ENCODE measurements around the gene CREB3L2.
A peak's percentile ranks its signal among the peaks of the same experiment; 100 is the strongest.
"Not testable (repeated sequence)": the region's sequence is repeated elsewhere in the genome, so short reads cannot be mapped to it uniquely, and the experiment has no call there.

Gene CREB3L2

DNA sequence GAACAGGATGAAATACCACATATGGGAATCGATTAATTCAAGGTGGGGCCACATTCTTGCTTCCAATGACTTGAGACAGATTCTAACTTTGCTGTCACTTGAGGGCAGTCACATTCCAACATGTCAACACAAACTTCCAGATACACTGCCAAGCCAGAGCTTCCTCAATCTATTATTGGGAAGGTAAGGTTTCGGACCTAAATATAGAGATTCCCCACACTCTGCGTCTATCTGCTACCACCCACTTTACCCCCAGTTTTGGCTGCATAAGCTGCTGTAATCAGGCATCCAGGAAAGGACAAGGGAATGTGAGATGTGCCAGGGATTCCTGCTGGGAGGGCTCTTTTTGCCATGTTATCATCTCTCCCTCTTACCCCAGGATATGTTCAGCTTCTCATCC lies 134.6 kb downstream of the CREB3L2 start:
- DNase-seq = no peak

DNA sequence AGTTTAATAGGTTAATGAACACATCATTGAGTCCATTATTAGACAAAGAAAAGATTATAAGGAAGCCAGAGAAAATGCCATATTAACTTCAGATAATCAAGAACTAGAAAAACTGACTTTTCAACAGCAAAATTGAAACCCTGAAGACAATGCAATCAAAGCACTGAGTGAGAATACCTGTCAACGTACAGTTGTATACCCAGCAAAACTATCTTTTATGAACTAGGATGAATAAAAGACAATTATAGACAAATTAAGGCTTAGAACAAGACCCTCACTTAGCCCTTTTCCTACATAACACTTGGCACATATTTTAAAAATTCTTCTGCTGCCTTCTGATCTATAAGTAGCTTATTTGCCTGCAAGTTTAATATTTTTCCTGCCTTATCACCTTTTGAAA lies 136.1 kb downstream of the CREB3L2 start:
- no peak for DNase-seq

DNA sequence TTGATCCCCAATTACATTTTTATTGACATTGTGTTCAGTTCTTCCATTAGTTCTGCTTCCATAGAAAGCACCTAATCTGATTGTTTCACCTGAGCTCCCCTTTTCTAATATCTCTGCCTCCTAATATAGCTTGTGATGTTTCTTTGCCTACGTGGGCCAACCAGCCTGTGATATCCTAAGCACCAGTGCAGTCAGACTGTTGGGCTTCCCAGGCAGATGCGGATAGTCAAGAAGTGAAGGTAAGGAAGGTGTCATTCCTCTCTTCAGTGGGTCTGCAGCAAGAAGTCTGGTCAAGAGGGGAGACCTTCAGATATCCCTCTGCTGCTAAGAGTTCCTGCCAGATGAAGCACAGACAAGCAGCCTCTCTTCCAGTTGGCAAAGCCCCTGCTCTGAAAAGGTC lies 138.9 kb downstream of the CREB3L2 start:
- DNase-seq = no peak

GRCh38 chr7:137862358-137862757 lies 139.5 kb downstream of the CREB3L2 start:
- no peak for DNase-seq

- DNase-seq = no peak
These were observed 141.3 kb downstream of the CREB3L2 start for GRCh38 chr7:137860542-137860941.

DNA sequence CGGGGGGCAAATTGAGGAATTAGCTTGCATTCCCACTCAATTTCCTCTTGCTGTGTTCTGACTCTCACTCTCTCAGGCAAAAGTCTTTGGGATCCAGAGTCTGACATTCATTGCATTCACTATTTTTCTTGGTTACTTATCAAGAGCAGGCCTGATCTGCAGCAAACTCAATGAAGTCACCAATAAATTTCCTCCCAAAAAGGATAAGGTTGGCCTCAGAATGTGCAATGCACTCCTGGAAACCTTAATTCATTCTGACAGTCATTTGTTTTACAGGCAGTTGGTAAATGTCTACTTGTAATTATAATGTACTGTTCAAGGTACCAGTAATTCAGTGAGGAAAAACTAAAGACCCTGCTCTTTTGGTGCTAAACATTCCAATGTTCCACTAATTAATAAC lies 148.8 kb downstream of the CREB3L2 start:
- no peak for DNase-seq

DNA sequence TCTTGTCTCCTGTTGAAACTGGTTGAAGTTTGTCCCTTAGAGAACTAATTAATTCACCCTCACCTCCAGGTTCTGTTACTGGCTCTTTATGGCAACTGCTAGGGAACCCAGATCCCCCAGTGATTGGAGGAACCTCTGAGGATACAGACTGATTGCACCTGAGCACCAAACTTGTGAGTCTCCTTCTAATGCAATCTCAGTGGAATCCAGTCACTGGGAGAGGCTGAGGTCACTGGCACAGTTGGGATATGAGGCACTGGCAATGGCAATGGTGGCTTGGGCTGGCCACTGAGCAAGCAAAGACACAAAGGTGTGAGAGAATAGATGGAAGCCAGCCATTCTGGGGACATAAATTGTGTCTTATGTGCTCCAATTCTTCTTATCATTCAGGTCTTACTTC lies 149.8 kb downstream of the CREB3L2 start:
- DNase-seq = no peak

- no peak for DNase-seq
These were observed 150.6 kb downstream of the CREB3L2 start for GRCh38 chr7:137850972-137851945.

DNA sequence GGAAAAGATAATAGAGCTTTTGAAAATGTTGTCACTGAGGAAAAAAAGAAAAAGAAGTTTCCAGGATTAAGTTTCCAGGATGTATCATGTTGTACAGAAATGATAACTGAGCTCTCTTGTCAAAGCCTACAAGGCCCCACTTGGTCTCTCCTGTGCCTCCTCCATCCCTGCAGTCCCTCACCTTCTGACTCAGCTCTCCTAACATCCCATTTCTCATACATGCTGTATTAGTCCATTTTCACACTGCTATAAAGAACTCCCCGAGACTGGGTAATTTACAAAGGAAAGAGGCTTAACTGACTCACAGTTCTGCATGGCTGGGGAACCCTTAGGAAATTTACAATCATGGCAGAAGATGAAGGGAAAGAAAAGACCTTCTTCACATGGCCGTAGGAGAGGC lies 151.3 kb downstream of the CREB3L2 start:
- no peak for DNase-seq

DNA sequence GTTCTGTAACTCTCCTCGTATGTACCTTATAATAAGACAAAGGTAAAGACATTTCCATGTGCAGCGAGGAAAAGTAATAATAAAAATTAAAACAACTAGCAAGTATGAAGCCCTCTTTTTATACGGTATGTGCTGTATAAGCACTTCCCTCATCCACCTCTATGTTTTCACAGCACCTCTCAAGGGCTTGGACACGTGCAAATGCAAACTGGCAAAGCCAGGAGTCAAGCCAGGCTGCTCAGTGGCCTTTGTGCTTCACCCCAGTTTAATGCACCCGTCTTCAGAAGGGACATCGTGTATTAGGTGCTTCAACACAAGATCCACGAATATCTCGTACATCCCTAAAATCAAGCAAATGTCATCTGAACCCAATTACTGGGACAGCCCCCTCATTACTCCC lies 153.8 kb downstream of the CREB3L2 start:
- no peak for DNase-seq

DNA sequence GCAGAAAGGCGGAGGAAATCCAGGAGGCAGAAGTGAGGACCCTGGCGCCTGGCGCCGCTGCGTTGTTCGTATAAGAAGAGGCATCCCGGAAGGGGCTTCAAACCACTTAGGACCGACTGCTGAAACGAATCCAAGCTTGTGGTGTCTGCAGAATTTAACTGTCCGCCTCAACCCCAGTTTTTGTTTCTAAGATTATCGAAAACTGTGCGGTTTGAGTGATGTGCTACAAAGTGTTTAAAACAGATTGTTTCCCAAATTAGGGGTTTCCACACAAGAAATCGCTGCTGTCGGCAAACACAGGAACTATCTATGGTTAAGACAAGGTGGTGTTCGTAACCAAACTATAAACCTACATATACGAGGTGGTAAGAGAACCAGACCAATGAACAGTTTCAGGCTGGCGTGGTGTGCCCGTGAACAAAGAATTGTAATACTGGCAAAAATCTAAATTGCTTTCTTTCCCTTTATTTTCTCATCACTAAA lies 154.3 kb downstream of the CREB3L2 start:
- DNase-seq = peak; percentile 71

GRCh38 chr7:137846827-137847567 lies 154.9 kb downstream of the CREB3L2 start, which contains the start of gene DGKI:
TSS of gene DGKI (minus strand) at chr7:137846974.
- DNase-seq = peak; percentile 73

GRCh38 chr7:137846549-137846826 lies 155.4 kb downstream of the CREB3L2 start:
- DNase-seq = no peak

DNA sequence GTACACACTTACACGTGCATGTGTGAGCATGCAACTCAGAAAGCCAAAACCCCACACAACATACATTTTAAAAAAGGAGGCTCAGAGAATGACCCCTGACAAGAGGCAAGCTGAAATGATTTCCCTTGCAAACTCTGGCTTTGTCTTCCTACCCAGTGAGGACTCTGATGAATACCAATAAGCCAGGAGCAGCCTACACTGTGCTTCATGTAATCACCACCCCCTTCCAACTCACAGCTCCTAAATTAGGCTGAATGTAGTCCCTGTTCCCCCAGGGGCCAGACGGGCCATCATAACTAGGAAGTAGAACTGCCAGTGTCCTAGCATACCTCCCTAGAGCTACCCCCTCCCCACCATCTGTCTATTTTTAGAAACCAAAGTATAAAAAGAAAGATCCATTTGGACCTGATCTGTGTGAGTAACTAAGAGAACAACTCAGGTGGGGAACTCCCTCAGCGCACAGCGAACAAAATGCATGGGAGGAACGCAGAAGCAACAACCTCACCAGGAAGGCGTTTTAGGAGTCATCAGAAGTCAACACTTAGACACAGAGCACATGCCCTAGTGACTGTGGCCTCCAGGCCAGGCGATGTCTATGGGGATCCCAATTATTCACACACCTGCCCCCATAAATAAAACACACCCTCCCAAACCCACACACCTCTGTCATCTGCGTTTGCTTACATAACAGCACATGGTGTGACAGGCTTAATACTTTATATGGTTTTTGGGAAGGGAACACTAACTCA lies 157.0 kb downstream of the CREB3L2 start:
- no peak for DNase-seq

GRCh38 chr7:137839903-137840779 lies 161.7 kb downstream of the CREB3L2 start:
- no peak for DNase-seq

- no peak for DNase-seq
These were observed 163.1 kb downstream of the CREB3L2 start for GRCh38 chr7:137838706-137839315.

GRCh38 chr7:137836541-137836940 lies 165.3 kb downstream of the CREB3L2 start:
- no peak for DNase-seq

GRCh38 chr7:137836113-137836509 lies 165.8 kb downstream of the CREB3L2 start:
- no peak for DNase-seq

GRCh38 chr7:137835486-137836112 lies 166.3 kb downstream of the CREB3L2 start:
- DNase-seq = no peak

DNA sequence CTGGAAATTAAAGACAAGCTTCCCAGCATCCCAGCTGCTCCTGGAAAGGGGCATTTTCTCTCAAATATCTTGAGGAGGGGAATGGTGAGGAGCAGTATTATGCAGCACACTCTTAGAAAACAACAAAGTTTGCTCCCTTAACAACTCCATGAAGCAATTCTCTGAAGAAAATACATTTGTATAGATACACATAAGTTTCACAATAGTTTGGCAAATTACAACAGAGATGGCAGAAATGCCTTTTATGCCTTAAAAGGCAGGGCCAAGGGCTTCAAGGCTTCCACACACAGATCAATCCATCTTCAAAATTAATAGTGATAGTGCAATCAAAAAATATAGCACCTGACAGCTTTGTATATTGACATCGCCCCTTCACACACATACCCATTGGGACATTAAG lies 167.3 kb downstream of the CREB3L2 start:
- no peak for DNase-seq

- not testable (repeated sequence) for DNase-seq
These were observed 168.9 kb downstream of the CREB3L2 start for GRCh38 chr7:137832990-137833389.

Data from NCI-H2227 treated with DMSO at 0.1 percent for 48 hours (cell line).